ENCODE measurements around the gene PRKAG1.

The PRKAG1 gene

GRCh38 chr12:49019120-49019430, 499 bp upstream of the PRKAG1 start:
- TF ChIP-seq CTCF (IDR thresholded peaks at IDR 0.05), result no peak

- no peak for TF ChIP-seq CTCF (IDR thresholded peaks at IDR 0.05)
Observed at GRCh38 chr12:49017891-49018260, 700 bp downstream of the PRKAG1 start.

- no peak for TF ChIP-seq CTCF (IDR thresholded peaks at IDR 0.05)
Observed at GRCh38 chr12:49015196-49015595, 3.4 kb downstream of the PRKAG1 start.

GRCh38 chr12:49014547-49014946, 4.0 kb downstream of the PRKAG1 start:
- TF ChIP-seq CTCF (IDR thresholded peaks at IDR 0.05), result no peak

GRCh38 chr12:49013428-49013827, 5.1 kb downstream of the PRKAG1 start:
- no peak for TF ChIP-seq CTCF (IDR thresholded peaks at IDR 0.05)

- TF ChIP-seq CTCF (IDR thresholded peaks at IDR 0.05), result no peak
Observed at GRCh38 chr12:49012739-49013138, 5.8 kb downstream of the PRKAG1 start.

- no peak for TF ChIP-seq CTCF (IDR thresholded peaks at IDR 0.05)
Observed at GRCh38 chr12:49010092-49010668, 8.4 kb downstream of the PRKAG1 start.

GRCh38 chr12:49008943-49009342, 9.6 kb downstream of the PRKAG1 start:
- TF ChIP-seq CTCF (IDR thresholded peaks at IDR 0.05), result no peak

Measured in LNCAP (cell line).